IMR-90 (cell line): Measurements from ENCODE around the gene RTN4RL2. TPM values are rescaled to one million over a fixed set of nuclear protein-coding genes. Genes with fewer than 3 reads are reported as not detected.

Experiments
- ATAC-seq: fragments of 200-7000 bp; cut with Tn5 transposase; 2 replicates; pipeline ENCODE4 v1.9.1; 2020; ENCODE audit warnings: low read depth, mild to moderate bottlenecking, moderate library complexity
- BruUV-seq: library from RNA; stranded (reverse); fragments of 400-500 nt; replicated peaks from 2 replicates; lab custom pipeline; 2021; lab: Mats Ljungman, UMichigan
- CTCF ChIA-PET: fragments of 300-600 bp; formaldehyde crosslinking; extraction: SDS; loops from one replicate; lab custom pipeline; 2021; ENCODE audit warnings: antibody characterized with exemption; lab: Yijun Ruan, JAX
- POLR2A ChIA-PET: fragments of 300-600 bp; sonication (Branson Sonifier 250); formaldehyde crosslinking; loops from one replicate; lab custom pipeline; 2022; ENCODE audit warnings: antibody characterized with exemption; ENCODE audit not compliant: unreplicated experiment; lab: Charles Lee
- DNase-seq: peaks from one replicate; pipeline ENCODE4 v3.0.0; 2013
- H2AFZ ChIP-seq: replicated peaks from 2 replicates; pipeline ENCODE3; 2013; ENCODE audit warnings: low read length, mild to moderate bottlenecking; ENCODE audit not compliant: poor library complexity
- H2AK5ac ChIP-seq: 2 replicates; pipeline ENCODE4 v1.6.1; 2013; ENCODE audit warnings: low read depth, low read length, inconsistent platforms
- H2AK9ac ChIP-seq: replicated peaks from 2 replicates; pipeline ENCODE3; 2013; ENCODE audit warnings: mild to moderate bottlenecking, low read depth, low read length, moderate library complexity; ENCODE audit not compliant: poor library complexity
- H2BK120ac ChIP-seq: 2 replicates; pipeline ENCODE4 v1.6.1; 2013; ENCODE audit warnings: low read depth, low read length, inconsistent platforms
- H2BK15ac ChIP-seq: 3 replicates; pipeline ENCODE4 v1.6.1; 2013; ENCODE audit warnings: low read depth, low read length, inconsistent platforms
- H2BK20ac ChIP-seq: 2 replicates; pipeline ENCODE4 v1.6.1; 2013; ENCODE audit warnings: low read depth, mild to moderate bottlenecking, inconsistent platforms, low read length, moderate library complexity
- H2BK5ac ChIP-seq: 2 replicates; pipeline ENCODE4 v1.6.1; 2013; ENCODE audit warnings: mild to moderate bottlenecking, low read depth, low read length, inconsistent platforms; ENCODE audit not compliant: poor library complexity, severe bottlenecking
- H3K14ac ChIP-seq: replicated peaks from 2 replicates; pipeline ENCODE4 v1.6.1; 2013; ENCODE audit warnings: low read depth, low read length, inconsistent platforms
- H3K18ac ChIP-seq: 2 replicates; pipeline ENCODE4 v1.6.1; 2013; ENCODE audit warnings: low read depth, low read length, control low read depth
- H3K23ac ChIP-seq: 2 replicates; pipeline ENCODE4 v1.6.1; 2013; ENCODE audit warnings: low read depth, low read length, inconsistent platforms
- H3K27ac ChIP-seq: 2 replicates; pipeline ENCODE4 v1.5.1; 2013; ENCODE audit warnings: mild to moderate bottlenecking, control low read depth, low read length; ENCODE audit not compliant: insufficient read depth
- H3K27me3 ChIP-seq: 2 replicates; pipeline ENCODE4 v1.6.1; 2013; ENCODE audit warnings: low read length; ENCODE audit not compliant: control insufficient read depth, insufficient read depth
- H3K36me3 ChIP-seq: 2 replicates; pipeline ENCODE4 v1.6.1; 2013; ENCODE audit warnings: low read length, mixed read lengths; ENCODE audit not compliant: control insufficient read depth, insufficient read depth
- H3K4ac ChIP-seq: 2 replicates; pipeline ENCODE4 v1.6.1; 2013; ENCODE audit warnings: low read depth, low read length, inconsistent platforms
- H3K4me1 ChIP-seq: 2 replicates; pipeline ENCODE4 v1.6.1; 2013; ENCODE audit warnings: low read length, mixed read lengths; ENCODE audit not compliant: control insufficient read depth, insufficient read depth
- H3K4me2 ChIP-seq: 2 replicates; pipeline ENCODE4 v1.6.1; 2013; ENCODE audit warnings: low read depth, mild to moderate bottlenecking, control low read depth, low read length, moderate library complexity
- H3K4me3 ChIP-seq: 2 replicates; pipeline ENCODE4 v1.5.1; 2013; ENCODE audit warnings: low read depth, mild to moderate bottlenecking, control low read depth, low read length, moderate library complexity; ENCODE audit not compliant: insufficient read depth
- H3K56ac ChIP-seq: 2 replicates; pipeline ENCODE4 v1.6.1; 2013; ENCODE audit warnings: low read length, inconsistent platforms; ENCODE audit not compliant: insufficient read depth; ENCODE audit errors: extremely low read depth
- H3K79me1 ChIP-seq, 2 experiments: 2 replicates each; pipeline ENCODE4 v1.6.1; 2013; ENCODE audit warnings: low read length in 2 of 2, inconsistent platforms in 1 of 2, low read depth in 1 of 2
- H3K9ac ChIP-seq: 2 replicates; pipeline ENCODE4 v1.6.1; 2013; ENCODE audit warnings: low read depth, low read length, control low read depth
- H3K9me1 ChIP-seq: 2 replicates; pipeline ENCODE4 v1.6.1; 2013; ENCODE audit warnings: low read length, inconsistent platforms; ENCODE audit not compliant: insufficient read depth
- H3K9me3 ChIP-seq: 2 replicates; pipeline ENCODE4 v1.6.1; 2013; ENCODE audit warnings: low read length; ENCODE audit not compliant: control insufficient read depth, insufficient read depth
- H4K20me1 ChIP-seq: 2 replicates; pipeline ENCODE4 v1.6.1; 2013; ENCODE audit warnings: low read length, inconsistent platforms; ENCODE audit not compliant: insufficient read depth
- H4K5ac ChIP-seq: 2 replicates; pipeline ENCODE4 v1.6.1; 2013; ENCODE audit warnings: mild to moderate bottlenecking, low read depth, low read length, control low read depth
- H4K8ac ChIP-seq, 2 experiments: 2 replicates each; pipeline ENCODE4 v1.6.1; 2013; ENCODE audit warnings: low read depth in 2 of 2, low read length in 2 of 2, control low read depth in 1 of 2, inconsistent platforms in 1 of 2
- H4K91ac ChIP-seq: 2 replicates; pipeline ENCODE4 v1.6.1; 2013; ENCODE audit warnings: low read depth, low read length, inconsistent platforms; ENCODE audit not compliant: insufficient read depth
- BHLHE40 ChIP-seq: fragments of 150-350 bp; IDR thresholded peaks from 2 replicates; pipeline ENCODE4 v1.6.1; 2016; ENCODE audit warnings: mild to moderate bottlenecking, low read depth, low read length
- MAFK ChIP-seq: IDR thresholded peaks from 2 replicates; pipeline ENCODE4 v1.6.1; 2012; ENCODE audit warnings: low read depth, low read length, improper control_type of control experiment
- WGBS, 2 experiments: methylation state at CpG; one replicate each; pipeline versions ENCODE4 v1.1.5 to v1.1.7; 2013; ENCODE audit warnings: missing lambda C conversion rate in 2 of 2; ENCODE audit not compliant: insufficient read length in 1 of 2; ENCODE audit errors: extremely low coverage in 2 of 2; 5-methylcytosine and 5-hydroxymethylcytosine counted together
- dilution Hi-C: fragments of 300-500 bp; cut with HindIII; formaldehyde crosslinking; loops from one replicate; pipeline ENCODE4 v1.14.3; 2018; ENCODE audit warnings: low sequenced_read_pairs; ENCODE audit not compliant: unreplicated experiment
- in situ Hi-C: fragments of 300-500 bp; cut with MboI; formaldehyde crosslinking; loops from 3 replicates; pipeline ENCODE4 v1.14.3; 2019; ENCODE audit warnings: low sequenced_read_pairs, inconsistent platforms, mixed read lengths
- intact Hi-C: fragments of 100-400 bp; cut with micrococcal nuclease; formaldehyde crosslinking; loops from 2 replicates; pipeline ENCODE4 v1.10.0; 2022
- polyA plus RNA-seq, 3 experiments: library from polyadenylated mRNA; depleted of rRNA; stranded (reverse); fragments of >200 nt; gene quantifications; 2 replicates each; pipeline ENCODE4 v1.2.3, GENCODE V29; 2012; ENCODE audit warnings: low replicate concordance in 1 of 3
- total RNA-seq: library from RNA; depleted of rRNA; stranded (reverse); fragments of >200 nt; gene quantifications from 2 replicates; pipeline ENCODE4 v1.2.3, GENCODE V29; 2012

The RTN4RL2 gene
- total and polyA plus RNA-seq, 2 of the 4 experiments (the other 2 are of a cell fraction) = 1.5 TPM; not detected in 1

DNA sequence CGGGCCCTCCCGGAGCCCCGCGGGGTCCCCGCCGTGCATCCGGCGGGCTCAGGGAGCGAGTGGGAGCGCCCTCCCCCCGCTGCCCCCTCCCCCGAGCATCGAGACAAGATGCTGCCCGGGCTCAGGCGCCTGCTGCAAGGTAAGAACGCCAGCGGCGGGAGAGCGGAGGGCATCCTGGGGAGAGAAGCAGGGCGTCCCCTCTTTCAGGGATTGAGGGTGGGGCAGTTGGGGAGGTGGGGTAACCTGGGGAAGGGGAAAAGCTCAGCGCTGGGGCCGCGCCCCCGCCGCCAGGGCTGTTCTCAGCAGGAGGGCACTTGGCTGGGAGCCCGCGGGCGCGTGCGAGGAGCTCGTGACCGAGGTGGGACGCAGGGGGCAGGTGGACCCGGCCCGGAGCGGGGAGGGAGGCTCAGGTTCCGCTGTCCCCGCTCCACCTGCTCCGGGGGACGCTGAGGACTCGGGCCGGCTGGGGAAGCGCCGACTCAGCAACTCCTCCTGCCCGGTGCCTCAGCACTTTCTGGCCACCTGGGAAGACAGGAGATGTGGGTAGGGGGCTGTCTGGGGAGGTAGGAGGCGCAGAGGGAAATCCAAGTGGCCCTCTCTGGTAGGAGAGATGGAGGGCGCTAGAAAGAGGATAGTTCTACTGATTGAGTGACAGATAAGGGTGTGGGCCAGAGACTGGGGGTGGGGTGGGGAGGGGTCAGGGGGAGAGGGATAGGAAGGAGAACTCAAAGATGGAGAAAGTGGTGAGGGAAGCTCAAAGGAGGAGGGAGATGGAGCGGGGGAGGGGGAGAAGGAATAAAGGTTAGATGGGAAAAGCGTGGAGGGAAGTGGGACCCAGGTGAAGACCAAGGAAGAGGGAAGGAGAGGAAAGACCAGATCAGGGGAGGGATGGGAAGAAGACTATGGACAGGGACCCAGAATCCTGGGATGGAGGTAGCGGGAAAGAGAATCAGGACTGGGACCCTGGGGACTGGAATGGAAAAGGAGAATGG is 726 bp downstream of the RTN4RL2 start:
- no peak for TF ChIP-seq BHLHE40
- TF ChIP-seq MAFK = peak; percentile 58
- H3K4me3 ChIP-seq = peak overlapping the region; percentile 69
- POLR2A ChIA-PET = no interaction called here
- no peak overlapping the region for H4K91ac ChIP-seq
- H3K9ac ChIP-seq = no peak overlapping the region
- H3K14ac ChIP-seq = no peak overlapping the region
- no peak overlapping the region for H3K56ac ChIP-seq
- H2BK20ac ChIP-seq = no peak overlapping the region
- H2AK9ac ChIP-seq = no peak overlapping the region
- H3K9me1 ChIP-seq = no peaks in the 10 kb centered on the region
- no TSS peak for BruUV-seq
- H2BK5ac ChIP-seq = no peak overlapping the region
- in situ Hi-C loops = no loop called here
- no peaks in the 10 kb centered on the region for H3K9me3 ChIP-seq
- no peak overlapping the region for H2AK5ac ChIP-seq
- peaks cover 60% of the 10 kb centered on the region for H3K27me3 ChIP-seq
- H3K4ac ChIP-seq = no peak overlapping the region
- WGBS, 2 experiments = 17% methylated on average over 14 of the region's 50 CpGs; no CpG with 5 or more reads in 1 of the 2 experiments
- DNase-seq (no peak), ATAC-seq (no peak)
- H4K5ac ChIP-seq = no peak overlapping the region
- no peaks in the 10 kb centered on the region; the same call in 1 of the 2 replicates for H4K20me1 ChIP-seq
- 0 out of 2 replicates have a peak overlapping the region, but pooled peaks have one; percentile 32 for H3K23ac ChIP-seq
- CTCF ChIA-PET = interaction anchor here (1.2 kb wide), 1 partner anchor 23 kb away, joined by 3 read pairs; no protein-coding TSS in a partner anchor
- no peak overlapping the region for H2BK15ac ChIP-seq
- H3K79me1 ChIP-seq = no peaks in the 10 kb centered on the region
- peak overlapping the region; percentile 24; the same call in 1 of the 2 replicates for H3K4me2 ChIP-seq
- H3K36me3 ChIP-seq = no peaks in the 10 kb centered on the region
- intact Hi-C loops = no loop called here
- H2BK120ac ChIP-seq = no peak overlapping the region
- H3K4me1 ChIP-seq = peaks cover 3% of the 10 kb centered on the region; the same call in 1 of the 2 replicates
- dilution Hi-C loops = no loop called here
- no peak overlapping the region for H3K27ac ChIP-seq
- peak overlapping the region; percentile 86 for H2AFZ ChIP-seq
- no peak overlapping the region for H3K18ac ChIP-seq
- no peak overlapping the region for H4K8ac ChIP-seq
